Stimulated activated CD8-positive, alpha-beta memory T cell treated with anti-CD3 and anti-CD28 coated beads, Interleukin-4, amount 100 ng/mL, for 1 hour (primary cell): Measurements from ENCODE around the gene IQCE.

Source experiments
- DNase-seq, 2 donors: peaks; one replicate each; pipeline ENCODE4 v3.0.0-alpha.2; 2020; ENCODE audit warnings: low read depth in 2 of 2, low spot score in 1 of 2

Gene IQCE, protein sequence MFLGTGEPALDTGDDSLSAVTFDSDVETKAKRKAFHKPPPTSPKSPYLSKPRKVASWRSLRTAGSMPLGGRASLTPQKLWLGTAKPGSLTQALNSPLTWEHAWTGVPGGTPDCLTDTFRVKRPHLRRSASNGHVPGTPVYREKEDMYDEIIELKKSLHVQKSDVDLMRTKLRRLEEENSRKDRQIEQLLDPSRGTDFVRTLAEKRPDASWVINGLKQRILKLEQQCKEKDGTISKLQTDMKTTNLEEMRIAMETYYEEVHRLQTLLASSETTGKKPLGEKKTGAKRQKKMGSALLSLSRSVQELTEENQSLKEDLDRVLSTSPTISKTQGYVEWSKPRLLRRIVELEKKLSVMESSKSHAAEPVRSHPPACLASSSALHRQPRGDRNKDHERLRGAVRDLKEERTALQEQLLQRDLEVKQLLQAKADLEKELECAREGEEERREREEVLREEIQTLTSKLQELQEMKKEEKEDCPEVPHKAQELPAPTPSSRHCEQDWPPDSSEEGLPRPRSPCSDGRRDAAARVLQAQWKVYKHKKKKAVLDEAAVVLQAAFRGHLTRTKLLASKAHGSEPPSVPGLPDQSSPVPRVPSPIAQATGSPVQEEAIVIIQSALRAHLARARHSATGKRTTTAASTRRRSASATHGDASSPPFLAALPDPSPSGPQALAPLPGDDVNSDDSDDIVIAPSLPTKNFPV

GRCh38 chr7:2558629-2559282 is at the start of gene IQCE:
TSS of gene IQCE (plus strand) at chr7:2558979. CDS start at chr7:2559182, 203 bp downstream.
- DNase-seq, result peak; percentile 75 to 83

- DNase-seq, result no peak
These were observed 49.4 kb upstream of the IQCE start for GRCh38 chr7:2509298-2509906.

GRCh38 chr7:2510130-2510776 is 48.5 kb upstream of the IQCE start:
- no peak for DNase-seq

DNA sequence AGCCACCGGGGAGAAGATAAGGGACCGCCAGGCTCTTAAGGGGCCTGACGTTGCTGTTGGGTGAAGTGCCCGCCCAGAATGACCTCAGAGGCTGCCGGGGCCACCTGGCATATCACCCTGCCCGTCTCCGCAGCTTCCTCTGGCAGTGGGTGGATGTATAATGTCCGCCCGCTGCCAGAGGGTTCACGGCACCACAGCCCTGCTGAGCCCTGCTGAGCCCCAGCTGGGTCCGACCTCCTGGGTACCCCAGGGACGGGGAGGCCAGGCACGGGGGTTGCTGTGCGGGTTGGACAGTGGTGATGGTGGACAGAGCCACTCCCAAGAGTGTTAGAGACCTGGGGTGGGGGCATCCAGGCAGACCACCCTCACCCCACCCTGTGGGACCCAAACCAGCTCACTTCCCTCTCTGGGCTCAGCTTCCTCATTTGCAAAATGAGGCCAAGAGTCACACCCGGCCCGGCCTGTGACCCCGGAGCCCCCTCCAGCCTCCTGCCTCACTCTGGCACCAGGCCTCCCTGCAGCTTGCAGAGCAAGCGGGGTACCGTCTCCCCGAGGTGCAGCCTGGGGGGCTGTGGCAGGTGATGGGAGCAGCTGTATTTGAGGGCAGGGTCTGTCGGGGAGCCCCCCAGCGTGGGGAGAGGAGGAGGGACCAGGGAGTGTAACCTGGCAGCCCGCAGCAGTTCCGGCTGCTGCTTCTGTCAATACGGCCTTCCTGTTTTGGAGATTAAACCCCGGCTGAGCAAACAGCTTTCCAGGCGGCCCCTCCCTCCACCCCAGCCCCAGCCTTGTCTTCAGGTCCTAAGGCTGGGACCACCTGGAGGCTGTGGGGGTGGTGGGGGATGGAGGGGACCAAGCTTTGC is 47.6 kb upstream of the IQCE start:
- DNase-seq, result no peak

DNA sequence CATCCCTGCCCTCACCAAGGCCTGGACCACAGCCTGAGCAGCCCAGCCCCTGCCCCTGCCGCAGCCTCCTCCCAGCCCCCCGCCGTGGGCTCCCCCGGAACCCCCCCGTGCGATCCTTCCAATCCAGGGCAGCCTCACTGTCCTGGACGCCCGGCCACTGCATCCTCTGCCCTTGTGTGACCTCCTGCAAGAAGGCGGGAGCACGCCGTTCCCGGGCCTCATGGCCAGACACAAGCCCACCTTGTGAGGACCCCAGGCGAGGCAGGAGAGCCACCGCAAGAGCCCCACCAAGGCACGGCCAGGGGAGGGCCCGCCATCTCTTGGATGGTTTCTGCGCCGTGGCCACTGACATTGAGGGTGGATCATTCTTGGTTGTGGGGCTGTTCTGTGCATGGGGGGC is 47.0 kb upstream of the IQCE start:
- DNase-seq, result no peak

GRCh38 chr7:2512179-2512661 is 46.6 kb upstream of the IQCE start:
- no peak for DNase-seq

DNA sequence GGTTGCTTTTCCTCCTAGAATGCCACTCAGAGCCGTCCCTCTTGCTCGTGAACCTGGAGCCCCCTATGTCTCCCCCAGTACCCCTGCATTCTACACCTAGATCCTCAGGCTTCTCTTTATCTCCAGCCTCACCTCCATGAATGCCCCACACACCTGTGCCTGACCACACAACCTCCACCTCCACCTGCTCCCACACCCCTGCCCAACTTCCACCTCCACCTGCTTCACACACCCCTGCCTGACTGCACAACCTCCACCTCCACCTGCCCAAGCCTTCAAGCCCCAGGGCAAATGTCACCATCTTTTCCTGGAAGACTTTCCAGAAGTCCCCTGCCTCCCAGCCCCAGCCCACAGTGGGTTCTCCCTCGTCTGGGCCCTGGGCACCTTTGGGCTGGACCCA is 46.1 kb upstream of the IQCE start:
- no peak for DNase-seq

DNA sequence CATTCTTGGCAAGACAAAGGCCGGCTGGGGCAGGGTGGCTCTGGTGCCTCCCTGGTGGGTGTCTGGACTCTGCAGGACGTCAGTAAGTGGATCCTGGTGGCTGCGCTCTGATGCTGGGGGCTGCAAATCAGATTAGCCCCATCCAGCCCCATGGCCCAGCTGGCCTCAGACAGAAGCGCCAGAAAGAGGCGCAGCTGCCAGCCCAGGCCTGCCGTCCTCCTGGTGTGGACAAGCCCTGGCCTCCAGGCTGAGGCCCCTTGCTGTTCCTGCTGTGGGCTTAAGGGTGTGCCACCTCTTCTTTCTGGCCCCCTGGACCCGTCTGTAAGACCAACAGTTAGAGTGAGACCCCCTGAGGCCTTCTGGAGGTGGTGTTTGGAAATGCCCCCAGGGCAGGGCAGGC is 45.1 kb upstream of the IQCE start:
- DNase-seq, result no peak

DNA sequence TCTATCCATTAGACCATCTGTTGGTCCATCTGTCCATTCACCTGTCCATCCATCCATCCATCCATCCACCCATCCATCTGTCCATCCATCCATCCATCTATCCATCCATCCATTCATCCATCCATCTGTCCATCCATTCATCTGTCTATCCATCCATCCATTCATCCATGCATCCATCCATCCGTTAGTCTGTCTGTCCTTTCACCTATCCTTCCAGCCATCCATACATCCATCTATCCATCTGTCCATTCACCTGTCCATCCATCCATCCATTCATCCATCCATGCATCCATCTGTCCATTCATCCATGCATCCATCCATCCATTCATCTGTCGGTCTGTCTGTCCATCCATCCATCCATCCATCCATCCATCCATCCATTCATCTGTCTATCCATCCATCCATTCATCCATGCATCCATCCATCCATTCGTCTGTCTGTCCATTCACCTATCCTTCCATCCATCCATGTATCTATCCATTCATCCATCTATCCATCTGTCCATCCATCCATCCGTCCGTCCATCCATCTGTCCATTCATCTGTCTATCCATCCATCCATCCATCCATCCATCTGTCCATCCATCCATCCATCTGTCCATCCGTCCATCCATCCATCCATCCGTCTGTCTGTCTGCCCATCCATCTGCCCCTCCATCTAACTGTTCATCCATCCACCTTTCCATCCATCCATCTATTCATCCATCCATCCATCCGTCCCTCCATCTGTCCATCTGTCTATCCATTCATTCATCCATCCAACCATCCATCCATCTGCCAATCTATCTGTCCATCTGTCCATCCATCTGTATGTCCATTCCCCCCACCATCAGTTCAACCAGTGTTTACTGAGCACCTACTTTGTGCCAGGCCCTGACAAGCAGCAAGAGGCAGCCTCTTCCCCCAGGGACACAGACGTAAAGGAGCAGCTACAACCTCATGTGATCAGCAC is 44.0 kb upstream of the IQCE start:
- DNase-seq, result no peak

GRCh38 chr7:2515424-2516193 is 43.2 kb upstream of the IQCE start:
- no peak for DNase-seq

- no peak for DNase-seq
These were observed 42.6 kb upstream of the IQCE start for GRCh38 chr7:2516194-2516555.

GRCh38 chr7:2517026-2517425 is 41.8 kb upstream of the IQCE start:
- no peak for DNase-seq

DNA sequence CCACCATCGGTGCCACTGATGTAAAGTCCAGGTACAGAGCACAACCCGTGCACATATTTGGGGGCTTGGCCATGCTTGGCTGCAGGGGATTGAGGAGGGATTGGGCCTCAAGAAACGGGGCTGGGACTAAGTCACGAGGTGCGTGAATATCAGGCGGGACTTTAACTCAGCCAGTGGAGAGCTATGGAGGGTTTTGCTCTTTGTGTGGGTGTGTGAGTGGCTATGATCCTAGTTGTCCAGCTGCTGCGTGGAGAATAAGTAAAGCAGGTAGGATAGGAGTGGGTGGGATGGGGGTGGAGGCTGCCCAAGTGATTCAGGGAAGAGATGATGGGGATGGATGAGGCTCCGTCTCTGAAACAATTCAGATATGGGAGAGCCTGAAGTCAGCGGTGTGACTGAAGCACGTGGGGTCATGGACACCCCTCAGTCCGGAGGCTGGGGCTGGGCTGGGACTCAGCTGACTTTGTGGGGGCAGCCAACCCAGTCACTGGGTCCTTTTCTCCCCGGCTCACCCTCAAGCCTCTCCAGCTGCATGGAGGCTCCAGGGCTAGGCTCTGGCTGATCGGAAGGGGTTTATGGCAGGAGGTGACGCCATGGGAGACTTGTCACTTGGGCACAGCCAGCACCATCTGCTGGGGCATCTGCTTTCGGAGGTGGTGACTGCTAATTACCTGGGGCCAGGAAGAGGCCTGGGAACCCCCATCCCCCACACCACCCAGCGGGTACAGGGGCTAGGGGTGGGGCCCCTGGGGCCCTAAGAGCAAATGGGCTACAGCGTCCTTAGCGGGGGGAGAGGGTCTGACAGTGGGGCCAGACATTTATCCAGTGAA is 40.9 kb upstream of the IQCE start:
- no peak for DNase-seq

DNA sequence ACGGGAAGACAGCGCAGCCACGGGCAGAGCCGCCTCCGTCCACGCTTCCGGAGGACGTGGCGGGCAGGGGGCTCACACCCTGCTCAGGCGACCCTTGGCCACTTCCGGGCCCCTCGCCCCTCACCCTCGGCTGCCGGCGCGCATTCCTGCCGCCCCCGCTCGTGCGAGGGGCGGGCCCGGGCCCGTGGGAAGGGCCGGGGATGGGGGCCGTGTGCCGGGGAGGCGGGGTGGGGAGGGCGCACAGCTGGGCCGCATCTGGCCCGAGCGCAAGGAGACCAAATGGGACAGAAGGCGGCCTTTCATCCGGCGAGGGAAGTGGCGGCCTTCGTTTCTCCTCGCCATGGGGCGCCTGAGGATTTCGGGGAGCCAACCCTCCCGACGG is 40.1 kb upstream of the IQCE start:
- no peak for DNase-seq

DNA sequence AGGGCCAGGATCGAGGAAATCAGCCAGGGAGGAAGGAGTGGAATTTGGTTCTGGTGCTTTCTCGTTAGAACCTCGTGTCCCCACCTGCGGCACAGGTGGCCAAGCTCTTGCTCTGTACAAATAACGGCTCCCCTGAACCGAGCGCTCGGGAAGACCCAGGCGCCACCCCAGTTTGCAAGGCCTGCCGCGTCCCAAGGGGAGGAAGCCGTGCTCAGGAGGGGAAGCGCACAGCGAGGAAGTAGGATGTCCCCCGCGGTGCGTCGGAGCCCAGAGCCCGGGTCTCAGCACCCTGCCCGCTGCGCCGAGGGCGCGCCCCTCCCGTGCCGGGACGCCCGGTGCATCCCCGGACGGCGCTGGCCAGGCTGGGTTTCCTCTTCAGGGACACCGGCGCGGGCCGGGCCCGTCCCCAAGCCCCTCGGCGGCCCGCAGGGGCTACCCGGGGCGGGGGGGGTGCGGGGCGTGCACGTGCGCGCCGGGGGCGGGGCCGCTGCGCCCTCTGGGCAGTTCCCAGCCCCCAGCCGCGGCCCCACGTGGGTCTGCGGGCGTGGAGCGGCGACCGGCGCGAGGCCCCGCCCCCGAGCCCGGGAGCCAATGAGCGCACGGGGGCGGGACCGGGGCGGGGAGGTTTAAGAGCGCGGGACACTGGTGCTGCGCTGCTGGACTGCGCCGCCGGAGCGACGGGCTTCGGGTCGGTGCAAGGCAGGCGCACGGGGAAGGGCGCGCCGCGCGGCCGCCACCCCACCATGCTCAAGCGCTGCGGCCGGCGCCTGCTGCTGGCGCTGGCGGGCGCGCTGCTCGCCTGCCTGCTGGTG is 39.5 kb upstream of the IQCE start, which contains the start of gene LFNG:
TSS of gene LFNG (plus strand) at position 656 of the 812 bp plus-strand sequence. CDS start at position 744, 88 bp downstream.
- DNase-seq, result peak; percentile 70 to 74

- no peak for DNase-seq
These were observed 38.5 kb upstream of the IQCE start for GRCh38 chr7:2520131-2520760.
